Smooth muscle cell (in vitro differentiated cells): ENCODE results near the gene KIF6. TPM values are rescaled to one million over a fixed set of nuclear protein-coding genes. Genes with fewer than 3 reads are reported as not detected.

ENCODE experiments used
- DNase-seq: peaks from one replicate; lab custom pipeline; 2025; ENCODE audit not compliant: unreplicated experiment; lab: John Stamatoyannopoulos, UW
- H2AFZ ChIP-seq: fragments of 200-600 bp; sonication (generic); 2 replicates; pipeline ENCODE4 v1.6.0; 2016; ENCODE audit warnings: antibody characterized with exemption, low read depth, mild to moderate bottlenecking
- H3F3A ChIP-seq: fragments of 200-600 bp; sonication (generic); 2 replicates; pipeline ENCODE4 v1.6.0; 2017; ENCODE audit warnings: antibody characterized with exemption, low read depth
- H3K27ac ChIP-seq: fragments of 200-600 bp; sonication (generic); 2 replicates; pipeline ENCODE4 v1.5.1; 2016; ENCODE audit warnings: low read depth, mild to moderate bottlenecking
- H3K27me3 ChIP-seq: fragments of 200-600 bp; sonication (generic); 2 replicates; pipeline ENCODE4 v1.6.1; 2016; ENCODE audit warnings: low read depth, mild to moderate bottlenecking
- H3K36me3 ChIP-seq: fragments of 200-600 bp; sonication (generic); 2 replicates; pipeline ENCODE4 v1.5.1; 2016; ENCODE audit warnings: low read depth
- H3K4me1 ChIP-seq: fragments of 200-600 bp; sonication (generic); 2 replicates; pipeline ENCODE4 v1.5.1; 2016; ENCODE audit warnings: low read depth
- H3K4me2 ChIP-seq: fragments of 200-600 bp; sonication (generic); 2 replicates; pipeline ENCODE4 v1.6.0; 2016; ENCODE audit warnings: mild to moderate bottlenecking
- H3K4me3 ChIP-seq: fragments of 200-600 bp; sonication (generic); 2 replicates; pipeline ENCODE4 v1.5.1; 2016; ENCODE audit warnings: mild to moderate bottlenecking
- H3K79me2 ChIP-seq: fragments of 200-600 bp; sonication (generic); 2 replicates; pipeline ENCODE4 v1.6.0; 2016; ENCODE audit warnings: low read depth, mild to moderate bottlenecking
- H3K9ac ChIP-seq: fragments of 200-600 bp; sonication (generic); 2 replicates; pipeline ENCODE4 v1.6.0; 2016; ENCODE audit warnings: low read depth
- H3K9me3 ChIP-seq: fragments of 200-600 bp; sonication (generic); replicated peaks from 2 replicates; pipeline ENCODE4 v1.5.1; 2016; ENCODE audit warnings: low read depth
- H4K20me1 ChIP-seq: fragments of 200-600 bp; sonication (generic); 2 replicates; pipeline ENCODE4 v1.6.0; 2016; ENCODE audit warnings: low read depth
- CTCF ChIP-seq: fragments of 200-600 bp; sonication (generic); IDR thresholded peaks from 2 replicates; pipeline ENCODE4 v1.5.1; 2017; ENCODE audit warnings: borderline replicate concordance, mild to moderate bottlenecking, antibody characterized with exemption; ENCODE audit not compliant: insufficient read depth, poor library complexity, severe bottlenecking
- WGBS: methylation state at CpG from one replicate; pipeline ENCODE4 v1.1.7; 2016; ENCODE audit warnings: low lambda C conversion rate; 5-methylcytosine and 5-hydroxymethylcytosine counted together
- polyA plus RNA-seq: library from polyadenylated mRNA; unstranded; fragments of >200 nt; fragmentation: Nextera tagmentation; extraction: Ambion mirVana; gene quantifications from 2 replicates; pipeline ENCODE4 v1.2.1, GENCODE V29; 2016
- total RNA-seq: library from RNA; depleted of rRNA; stranded (reverse); fragments of >200 nt; gene quantifications from 2 replicates; pipeline ENCODE4 v1.2.3, GENCODE V29; 2014

The KIF6 gene
- total and polyA plus RNA-seq, 2 experiments from 2014 or later, result 1.1 to 1.5 TPM

- no peak overlapping the region for H2AFZ ChIP-seq
- no peaks in the 10 kb centered on the region for H3K79me2 ChIP-seq
- no peaks in the 10 kb centered on the region for H3K9me3 ChIP-seq
- no peaks in the 10 kb centered on the region for H4K20me1 ChIP-seq
- H3K4me1 ChIP-seq, result peaks cover 3% of the 10 kb centered on the region
- H3K4me3 ChIP-seq, result no peak overlapping the region
- H3K27me3 ChIP-seq, result no peaks in the 10 kb centered on the region
- whole genome bisulfite sequencing, result 84% methylated on average over 4 of the region's 4 CpGs
- no peaks in the 10 kb centered on the region for H3F3A ChIP-seq
- no peak overlapping the region for H3K27ac ChIP-seq
- no peak overlapping the region for H3K9ac ChIP-seq
- DNase-seq, result no peak
- H3K4me2 ChIP-seq, result no peak overlapping the region
- H3K36me3 ChIP-seq, result no peaks in the 10 kb centered on the region
- TF ChIP-seq CTCF, result no peak
Observed at GRCh38 chr6:39623750-39624149, 101.5 kb downstream of the KIF6 start.

- WGBS, result 95% methylated on average over 3 of the region's 3 CpGs
- H3K9me3 ChIP-seq, result no peaks in the 10 kb centered on the region
Observed at GRCh38 chr6:39617520-39617919, 107.7 kb downstream of the KIF6 start.

GRCh38 chr6:39617026-39617425 is 108.2 kb downstream of the KIF6 start:
- H3K79me2 ChIP-seq, result no peaks in the 10 kb centered on the region
- DNase-seq, result no peak
- no peak overlapping the region for H3K27ac ChIP-seq
- no peaks in the 10 kb centered on the region for H4K20me1 ChIP-seq
- H3K27me3 ChIP-seq, result no peaks in the 10 kb centered on the region
- H3K9ac ChIP-seq, result no peak overlapping the region
- no peaks in the 10 kb centered on the region for H3K9me3 ChIP-seq
- H3F3A ChIP-seq, result no peaks in the 10 kb centered on the region
- H3K36me3 ChIP-seq, result no peaks in the 10 kb centered on the region
- peaks cover 20% of the 10 kb centered on the region for H3K4me1 ChIP-seq
- no peak overlapping the region for H3K4me3 ChIP-seq
- no peak overlapping the region for H2AFZ ChIP-seq
- no peak overlapping the region for H3K4me2 ChIP-seq
- TF ChIP-seq CTCF, result no peak

More at GRCh38 chr6:39617520-39617919, 107.7 kb downstream of the KIF6 start:
- Histone ChIP-seq H4K20me1 (no peaks in the 10 kb centered on the region), H3K27ac (no peak overlapping the region), H3K79me2 (no peaks in the 10 kb centered on the region), H3F3A (no peaks in the 10 kb centered on the region), H3K36me3 (no peaks in the 10 kb centered on the region), H3K9ac (no peak overlapping the region), H3K27me3 (no peaks in the 10 kb centered on the region), H3K4me2 (no peak overlapping the region), H2AFZ (no peak overlapping the region), H3K4me1 (peaks cover 20% of the 10 kb centered on the region), H3K4me3 (no peak overlapping the region)
- DNase-seq, result no peak
- no peak for TF ChIP-seq CTCF

- no peaks in the 10 kb centered on the region for H3K27me3 ChIP-seq
- no peak overlapping the region for H3K27ac ChIP-seq
- DNase-seq, result no peak
- no peaks in the 10 kb centered on the region for H3K79me2 ChIP-seq
- no peaks in the 10 kb centered on the region for H3F3A ChIP-seq
- no peaks in the 10 kb centered on the region for H4K20me1 ChIP-seq
- H3K9ac ChIP-seq, result no peak overlapping the region
- H3K4me2 ChIP-seq, result no peak overlapping the region
- H3K4me3 ChIP-seq, result no peak overlapping the region
- peaks cover 20% of the 10 kb centered on the region for H3K4me1 ChIP-seq
- H3K9me3 ChIP-seq, result no peaks in the 10 kb centered on the region
- no peak for TF ChIP-seq CTCF
- H2AFZ ChIP-seq, result no peak overlapping the region
- no peaks in the 10 kb centered on the region for H3K36me3 ChIP-seq
- 79% methylated on average over 1 of the region's 1 CpG for WGBS
Observed at GRCh38 chr6:39615622-39616021, 109.6 kb downstream of the KIF6 start.
